ENCODE results near the gene SFXN4.

DNA sequence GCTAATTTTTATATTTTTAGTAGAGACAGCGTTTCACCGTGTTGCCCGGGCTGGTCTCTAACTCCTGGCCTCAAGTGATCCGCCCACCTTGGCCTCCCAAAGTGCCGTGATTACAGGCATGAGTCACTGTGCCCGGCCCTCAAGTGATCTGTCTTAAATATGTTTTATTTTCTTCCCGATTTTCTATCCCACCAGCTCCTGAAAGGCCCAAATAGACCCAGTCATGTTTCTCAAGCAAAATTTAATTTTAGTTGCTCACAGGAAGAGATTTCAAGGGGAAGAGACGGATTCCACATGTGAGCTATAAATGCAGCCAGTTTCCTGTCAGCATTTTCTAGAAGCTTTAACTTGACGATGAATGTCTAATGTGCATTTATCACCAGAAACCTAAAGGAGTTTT is 49.6 kb downstream of the SFXN4 start:
- TF ChIP-seq, protein P1, sequence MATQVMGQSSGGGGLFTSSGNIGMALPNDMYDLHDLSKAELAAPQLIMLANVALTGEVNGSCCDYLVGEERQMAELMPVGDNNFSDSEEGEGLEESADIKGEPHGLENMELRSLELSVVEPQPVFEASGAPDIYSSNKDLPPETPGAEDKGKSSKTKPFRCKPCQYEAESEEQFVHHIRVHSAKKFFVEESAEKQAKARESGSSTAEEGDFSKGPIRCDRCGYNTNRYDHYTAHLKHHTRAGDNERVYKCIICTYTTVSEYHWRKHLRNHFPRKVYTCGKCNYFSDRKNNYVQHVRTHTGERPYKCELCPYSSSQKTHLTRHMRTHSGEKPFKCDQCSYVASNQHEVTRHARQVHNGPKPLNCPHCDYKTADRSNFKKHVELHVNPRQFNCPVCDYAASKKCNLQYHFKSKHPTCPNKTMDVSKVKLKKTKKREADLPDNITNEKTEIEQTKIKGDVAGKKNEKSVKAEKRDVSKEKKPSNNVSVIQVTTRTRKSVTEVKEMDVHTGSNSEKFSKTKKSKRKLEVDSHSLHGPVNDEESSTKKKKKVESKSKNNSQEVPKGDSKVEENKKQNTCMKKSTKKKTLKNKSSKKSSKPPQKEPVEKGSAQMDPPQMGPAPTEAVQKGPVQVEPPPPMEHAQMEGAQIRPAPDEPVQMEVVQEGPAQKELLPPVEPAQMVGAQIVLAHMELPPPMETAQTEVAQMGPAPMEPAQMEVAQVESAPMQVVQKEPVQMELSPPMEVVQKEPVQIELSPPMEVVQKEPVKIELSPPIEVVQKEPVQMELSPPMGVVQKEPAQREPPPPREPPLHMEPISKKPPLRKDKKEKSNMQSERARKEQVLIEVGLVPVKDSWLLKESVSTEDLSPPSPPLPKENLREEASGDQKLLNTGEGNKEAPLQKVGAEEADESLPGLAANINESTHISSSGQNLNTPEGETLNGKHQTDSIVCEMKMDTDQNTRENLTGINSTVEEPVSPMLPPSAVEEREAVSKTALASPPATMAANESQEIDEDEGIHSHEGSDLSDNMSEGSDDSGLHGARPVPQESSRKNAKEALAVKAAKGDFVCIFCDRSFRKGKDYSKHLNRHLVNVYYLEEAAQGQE (IDR thresholded peaks at IDR 0.05; ENCODE audit: low read depth): no peak
- TF ChIP-seq TAF1 (IDR thresholded peaks at IDR 0.05; ENCODE audit: low read depth) (no peak), NFIC (IDR thresholded peaks at IDR 0.05) (no peak), EP300 (IDR thresholded peaks at IDR 0.05; ENCODE audit: borderline replicate concordance) (no peak), CREB1 (IDR thresholded peaks at IDR 0.05; ENCODE audit: low read depth) (no peak), ZBTB7A (IDR thresholded peaks at IDR 0.05; ENCODE audit: low read depth) (no peak), YY1 (IDR thresholded peaks at IDR 0.05; ENCODE audit: low read depth) (no peak), TEAD4 (IDR thresholded peaks at IDR 0.05) (no peak), RAD21 (IDR thresholded peaks at IDR 0.05; ENCODE audit: low read depth) (no peak)
- TF ChIP-seq, protein P2, sequence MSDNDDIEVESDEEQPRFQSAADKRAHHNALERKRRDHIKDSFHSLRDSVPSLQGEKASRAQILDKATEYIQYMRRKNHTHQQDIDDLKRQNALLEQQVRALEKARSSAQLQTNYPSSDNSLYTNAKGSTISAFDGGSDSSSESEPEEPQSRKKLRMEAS (IDR thresholded peaks at IDR 0.05): no peak
